Left renal cortex interstitium (tissue), 4 donors: ENCODE data around the gene IFIT2. TPM values are rescaled to one million over a fixed set of nuclear protein-coding genes. Genes with fewer than 3 reads are reported as not detected.
"Not testable (repeated sequence)": the region's sequence is repeated elsewhere in the genome, so short reads cannot be mapped to it uniquely, and the experiment has no call there.

Experiments used
- DNase-seq, 4 donors: peaks; one replicate each; pipeline ENCODE4 v3.0.0-alpha.2; 2013; ENCODE audit warnings: low read depth in 4 of 4, low spot score in 2 of 4, missing footprints in 1 of 4
- polyA plus RNA-seq, 4 donors: library from polyadenylated mRNA; unstranded; fragments of 120-200 nt; gene quantifications; one replicate each; pipeline ENCODE4 v1.2.1, GENCODE V29; 2013; ENCODE audit not compliant: insufficient read length in 4 of 4

The IFIT2 gene
- polyA plus RNA-seq, 4 donors = 6.6 to 12.8 (median 8.1) TPM

- DNase-seq = no peak
Observed at GRCh38 chr10:89337484-89337883, 35.6 kb downstream of the IFIT2 start.

- DNase-seq = no peak
Observed at GRCh38 chr10:89338713-89339112, 36.9 kb downstream of the IFIT2 start.

- DNase-seq = no peak
Observed at GRCh38 chr10:89339875-89340274, 38.0 kb downstream of the IFIT2 start.

GRCh38 chr10:89341649-89342048 lies 39.8 kb downstream of the IFIT2 start:
- DNase-seq = no peak

- no peak for DNase-seq
Observed at GRCh38 chr10:89342206-89342958, 40.5 kb downstream of the IFIT2 start.

- DNase-seq = no peak
Observed at GRCh38 chr10:89343089-89343767, 41.4 kb downstream of the IFIT2 start.

- no peak for DNase-seq
Observed at GRCh38 chr10:89344156-89344555, 42.3 kb downstream of the IFIT2 start.

GRCh38 chr10:89345367-89346000 lies 43.6 kb downstream of the IFIT2 start:
- no peak for DNase-seq

- no peak for DNase-seq
Observed at GRCh38 chr10:89346405-89347254, 44.8 kb downstream of the IFIT2 start.

- DNase-seq = no peak
Observed at GRCh38 chr10:89347701-89348457, 46.0 kb downstream of the IFIT2 start.

- no peak for DNase-seq
Observed at GRCh38 chr10:89348481-89348880, 46.6 kb downstream of the IFIT2 start.

- DNase-seq = no peak
Observed at GRCh38 chr10:89348975-89349374, 47.1 kb downstream of the IFIT2 start.

- DNase-seq = not testable (repeated sequence)
Observed at GRCh38 chr10:89350631-89351315, 48.9 kb downstream of the IFIT2 start.

GRCh38 chr10:89351412-89351779 lies 49.5 kb downstream of the IFIT2 start:
- no peak for DNase-seq

- DNase-seq = peak in 1 of 4 donors; percentile 69
Observed at GRCh38 chr10:89351780-89352597, 50.1 kb downstream of the IFIT2 start.

GRCh38 chr10:89352802-89353201 lies 51.0 kb downstream of the IFIT2 start:
- no peak for DNase-seq

GRCh38 chr10:89355394-89355931 lies 53.6 kb downstream of the IFIT2 start:
- no peak for DNase-seq

- no peak for DNase-seq
Observed at GRCh38 chr10:89357096-89357495, 55.2 kb downstream of the IFIT2 start.
